Upper lobe of left lung (tissue), 6 donors: ENCODE measurements around the gene NACC2. TPM values are rescaled to one million over a fixed set of nuclear protein-coding genes. Genes with fewer than 3 reads are reported as not detected.

ENCODE experiments used
- ATAC-seq, 2 donors: fragments of 200-7000 bp; cut with Tn5 transposase; one replicate each; pipeline ENCODE4 v1.9.1; 2022; ENCODE audit warnings: mild to moderate bottlenecking in 2 of 2, moderate library complexity in 2 of 2; ENCODE audit not compliant: low FRiP score in 2 of 2
- DNase-seq, 2 donors: peaks; one replicate each; pipeline ENCODE4 v3.0.0-alpha.2; 2019 to 2020
- H3K27ac ChIP-seq, 4 donors: fragments of 200-600 bp; sonication (generic); one replicate each; pipeline ENCODE4 v1.5.1; 2016 to 2019
- H3K27me3 ChIP-seq, 4 donors: fragments of 200-600 bp; sonication (generic); one replicate each; pipeline ENCODE4 v1.5.1; 2017 to 2019
- H3K36me3 ChIP-seq, 4 donors: fragments of 200-600 bp; sonication (generic); one replicate each; pipeline ENCODE4 v1.5.1; 2016 to 2019
- H3K4me1 ChIP-seq, 4 donors: fragments of 200-600 bp; sonication (generic); one replicate each; pipeline ENCODE4 v1.5.1; 2018 to 2019
- H3K4me3 ChIP-seq, 4 donors: fragments of 200-600 bp; sonication (generic); one replicate each; pipeline ENCODE4 v1.5.1; 2017 to 2019; ENCODE audit warnings: mild to moderate bottlenecking in 2 of 4, moderate library complexity in 1 of 4
- H3K9me3 ChIP-seq, 4 donors: fragments of 200-600 bp; sonication (generic); one replicate each; pipeline ENCODE4 v1.5.1; 2018 to 2019
- CTCF ChIP-seq, 6 experiments: fragments of 450-650 bp in 4 of 6; fragments of 200-600 bp in 2 of 6; sonication (generic) in 2 of 6; IDR thresholded peaks; one replicate each; pipeline ENCODE4 v1.5.1; 2016 to 2019; ENCODE audit warnings: antibody characterized with exemption in 6 of 6
- EP300 ChIP-seq, 4 donors: sonication (generic); formaldehyde crosslinking; IDR thresholded peaks; one replicate each; pipeline ENCODE4 v1.5.1; 2017; ENCODE audit warnings: antibody characterized with exemption in 4 of 4, control low read depth in 2 of 4
- POLR2A ChIP-seq, 4 donors: fragments of 450-650 bp; IDR thresholded peaks; one replicate each; pipeline ENCODE4 v1.5.1; 2016 to 2017; ENCODE audit warnings: antibody characterized with exemption in 4 of 4, mild to moderate bottlenecking in 2 of 4
- POLR2AphosphoS5 ChIP-seq, 2 donors: sonication (generic); formaldehyde crosslinking; IDR thresholded peaks; one replicate each; pipeline ENCODE4 v1.5.1; 2017; ENCODE audit warnings: antibody characterized with exemption in 2 of 2
- WGBS, 2 donors: methylation state at CpG; one replicate each; pipeline ENCODE4 v1.1.5; 2017 to 2018; 5-methylcytosine and 5-hydroxymethylcytosine counted together
- total RNA-seq, 6 donors: library from RNA; depleted of rRNA in 4 of 6; stranded (reverse); fragments of >200 nt in 4 of 6; gene quantifications; one replicate each; pipeline versions ENCODE4 v1.1.0 to v1.2.1, GENCODE V29; 2016 to 2021
- donor health status: DM: no; HTN: no; CAD: no; lungs with moderate emphysema.
- donor health status: DM: no; HTN: yes; CAD: no; lungs with severe emphysema.

NACC2 gene
- total RNA-seq, 6 donors from 2014 or later = 16.8 to 38.4 (median 31.3) TPM

GRCh38 chr9:136121801-136122200, 26.7 kb upstream of the NACC2 start:
- no peak overlapping the region for H3K4me3 ChIP-seq
- no peaks in the 10 kb centered on the region for H3K27me3 ChIP-seq
- no peak for TF ChIP-seq POLR2A (IDR thresholded peaks at IDR 0.05)
- no peak for TF ChIP-seq POLR2AphosphoS5 (IDR thresholded peaks at IDR 0.05)
- no peak for TF ChIP-seq CTCF (IDR thresholded peaks at IDR 0.05)
- TF ChIP-seq EP300 (IDR thresholded peaks at IDR 0.05) = no peak
- no peaks in the 10 kb centered on the region for H3K9me3 ChIP-seq
- ATAC-seq (no peak), DNase-seq (peak in 1 of 2 donors; percentile 27)
- peaks cover 23 to 35% (median 26%) of the 10 kb centered on the region in 4 donors for H3K4me1 ChIP-seq
- 91 to 95% methylated on average over 9 of the region's 9 CpGs for WGBS, 2 donors
- H3K27ac ChIP-seq = no peak overlapping the region
- H3K36me3 ChIP-seq = no peaks in the 10 kb centered on the region

GRCh38 chr9:136120438-136120844, 25.4 kb upstream of the NACC2 start:
- peaks cover 23 to 40% (median 26%) of the 10 kb centered on the region in 4 donors for H3K4me1 ChIP-seq
- no peak for ATAC-seq
- H3K4me3 ChIP-seq = no peak overlapping the region
- H3K27me3 ChIP-seq = no peaks in the 10 kb centered on the region
- peaks cover 0 to 13% (median 11%) of the 10 kb centered on the region in 4 donors for H3K36me3 ChIP-seq
- peak overlapping the region in 1 of 4 donors; percentile 87 for H3K27ac ChIP-seq
- TF ChIP-seq CTCF (IDR thresholded peaks at IDR 0.05) (no peak), POLR2AphosphoS5 (IDR thresholded peaks at IDR 0.05) (no peak), EP300 (IDR thresholded peaks at IDR 0.05) (no peak)
- peak in 1 of 2 donors; percentile 76 for DNase-seq
- no peaks in the 10 kb centered on the region for H3K9me3 ChIP-seq
- WGBS, 2 donors = 89 to 90% methylated on average over 13 to 18 of the region's 18 CpGs

- peak overlapping the region; percentile 87 to 96 (median 94) for H3K27ac ChIP-seq
- 63 to 67% methylated on average over 11 of the region's 11 CpGs for WGBS, 2 donors
- H3K4me3 ChIP-seq = peak overlapping the region in 3 of 4 donors; percentile 96 to 99 (median 98)
- peaks cover 23 to 40% (median 26%) of the 10 kb centered on the region in 4 donors for H3K4me1 ChIP-seq
- H3K27me3 ChIP-seq = no peaks in the 10 kb centered on the region
- H3K9me3 ChIP-seq = no peaks in the 10 kb centered on the region
- no peak for DNase-seq
- peaks cover 0 to 18% (median 16%) of the 10 kb centered on the region in 4 donors for H3K36me3 ChIP-seq
- ATAC-seq = no peak
- TF ChIP-seq POLR2AphosphoS5 (IDR thresholded peaks at IDR 0.05) = no peak
- no peak for TF ChIP-seq POLR2A (IDR thresholded peaks at IDR 0.05)
- TF ChIP-seq CTCF (IDR thresholded peaks at IDR 0.05) = no peak
- no peak for TF ChIP-seq EP300 (IDR thresholded peaks at IDR 0.05)
These were observed 24.8 kb upstream of the NACC2 start for GRCh38 chr9:136119883-136120393.

GRCh38 chr9:136119061-136119882, 24.2 kb upstream of the NACC2 start:
- no peaks in the 10 kb centered on the region for H3K27me3 ChIP-seq
- H3K4me1 ChIP-seq = peaks cover 23 to 40% (median 26%) of the 10 kb centered on the region in 4 donors

More at GRCh38 chr9:136119061-136119882, 24.2 kb upstream of the NACC2 start:
- DNase-seq = peak in 1 of 2 donors; percentile 84
- TF ChIP-seq POLR2A (IDR thresholded peaks at IDR 0.05) = no peak
- peak in 2 of 6 experiments; percentile 35 to 56 for TF ChIP-seq CTCF (IDR thresholded peaks at IDR 0.05)
- peak in 1 of 2 donors; percentile 66 for TF ChIP-seq POLR2AphosphoS5 (IDR thresholded peaks at IDR 0.05)
- 9 to 13% methylated on average over 15 to 33 of the region's 64 CpGs for WGBS, 2 donors
- peak in 1 of 2 donors; percentile 62 for ATAC-seq
- Histone ChIP-seq H3K36me3 (peaks cover 0 to 20% (median 18%) of the 10 kb centered on the region in 4 donors), H3K27ac (peak overlapping the region; percentile 87 to 96 (median 94)), H3K4me3 (peak overlapping the region; percentile 87 to 99 (median 97)), H3K9me3 (no peaks in the 10 kb centered on the region)
